MM.1S (cell line): ENCODE results near the gene ARHGAP33.

Experiments
- CTCF ChIP-seq: fragments of 300-600 bp; sonication (generic); IDR thresholded peaks from 2 replicates; pipeline ENCODE4 v1.5.1; 2016; ENCODE audit warnings: antibody characterized with exemption, low read length, mixed read lengths
- EZH2 ChIP-seq: fragments of 300-600 bp; sonication (generic); optimal IDR thresholded peaks from 2 replicates; pipeline ENCODE3; 2017; ENCODE audit warnings: low read depth, mild to moderate bottlenecking, antibody characterized with exemption, low read length, mixed read lengths
- EZH2phosphoT487 ChIP-seq: fragments of 300-600 bp; sonication (generic); IDR thresholded peaks from 2 replicates; pipeline ENCODE4 v1.6.1; 2018; ENCODE audit warnings: antibody characterized with exemption, low read length

- TF ChIP-seq CTCF (no peak), EZH2phosphoT487 (no peak), EZH2 (no peak)
Measured at GRCh38 chr19:35727956-35728706, 47.2 kb upstream of the ARHGAP33 start.
